NCI-H1105 (cell line): ENCODE data around the gene OBSL1.
A peak's percentile ranks its signal among the peaks of the same experiment; 100 is the strongest.

Experiments used
- DNase-seq: peaks from one replicate; lab custom pipeline; 2025; lab: John Stamatoyannopoulos, UW

OBSL1 gene

GRCh38 chr2:219530048-219530963, 41.0 kb downstream of the OBSL1 start:
- peak; percentile 61 for DNase-seq

GRCh38 chr2:219527472-219527871, 43.9 kb downstream of the OBSL1 start:
- DNase-seq: no peak

GRCh38 chr2:219527076-219527394, 44.3 kb downstream of the OBSL1 start:
- no peak for DNase-seq

GRCh38 chr2:219526320-219527075, 44.8 kb downstream of the OBSL1 start:
- DNase-seq: no peak

GRCh38 chr2:219525533-219526232, 45.7 kb downstream of the OBSL1 start:
- no peak for DNase-seq

GRCh38 chr2:219524817-219525216, 46.5 kb downstream of the OBSL1 start:
- DNase-seq: no peak

GRCh38 chr2:219523031-219523671, 48.2 kb downstream of the OBSL1 start:
- no peak for DNase-seq

- DNase-seq: no peak
Observed at GRCh38 chr2:219522111-219523030, 49.0 kb downstream of the OBSL1 start.

GRCh38 chr2:219521066-219521880, 50.1 kb downstream of the OBSL1 start:
- DNase-seq: no peak

GRCh38 chr2:219520079-219520478, 51.3 kb downstream of the OBSL1 start:
- no peak for DNase-seq

- DNase-seq: no peak
Observed at GRCh38 chr2:219519526-219519916, 51.8 kb downstream of the OBSL1 start.

- no peak for DNase-seq
Observed at GRCh38 chr2:219517954-219518778, 53.2 kb downstream of the OBSL1 start.

- no peak for DNase-seq
Observed at GRCh38 chr2:219516888-219517287, 54.5 kb downstream of the OBSL1 start.

GRCh38 chr2:219515874-219516629, 55.3 kb downstream of the OBSL1 start:
- DNase-seq: no peak

GRCh38 chr2:219514836-219515235, 56.5 kb downstream of the OBSL1 start:
- DNase-seq: no peak

- no peak for DNase-seq
Observed at GRCh38 chr2:219514196-219514761, 57.1 kb downstream of the OBSL1 start, which contains the start of gene ASIC4. TSS of gene ASIC4 (plus strand) at chr2:219514482. CDS start at chr2:219514725, 243 bp downstream.

- DNase-seq: no peak
Observed at GRCh38 chr2:219513787-219514186, 57.6 kb downstream of the OBSL1 start.
